Right lobe of liver (tissue), 6 donors: ENCODE measurements around the gene NEGR1. TPM values are rescaled to one million over a fixed set of nuclear protein-coding genes. Genes with fewer than 3 reads are reported as not detected.

ENCODE experiments used
- ATAC-seq, 4 donors: fragments of 200-7000 bp; cut with Tn5 transposase; one replicate each; pipeline ENCODE4 v1.9.1; 2020; ENCODE audit warnings: mild to moderate bottlenecking in 4 of 4, moderate library complexity in 4 of 4
- DNase-seq, 3 donors: peaks; one replicate each; pipeline ENCODE4 v3.0.0-alpha.2; 2020
- H3K27ac ChIP-seq, 3 donors: fragments of 200-600 bp; one replicate each; pipeline ENCODE4 v1.8.0; 2022
- H3K27me3 ChIP-seq, 2 donors: fragments of 200-600 bp; one replicate each; pipeline ENCODE4 v1.8.0; 2022
- H3K36me3 ChIP-seq, 4 donors: fragments of 200-600 bp; sonication (generic) in 1 of 4; one replicate each; pipeline versions ENCODE4 v1.5.1 to v1.8.0; 2017 to 2022; ENCODE audit warnings: control low read depth in 1 of 4
- H3K4me1 ChIP-seq, 4 donors: fragments of 200-600 bp; sonication (generic) in 1 of 4; one replicate each; pipeline versions ENCODE4 v1.5.1 to v1.8.0; 2017 to 2022; ENCODE audit warnings: control low read depth in 1 of 4
- H3K4me3 ChIP-seq, 3 donors: fragments of 200-600 bp; one replicate each; pipeline ENCODE4 v1.8.0; 2022
- H3K9me3 ChIP-seq, 4 donors: fragments of 200-600 bp; sonication (generic) in 1 of 4; one replicate each; pipeline versions ENCODE4 v1.5.1 to v1.8.0; 2017 to 2022; ENCODE audit warnings: control low read depth in 1 of 4
- CTCF ChIP-seq, 4 donors: fragments of 200-600 bp in 3 of 4; fragments of 450-650 bp in 1 of 4; IDR thresholded peaks; one replicate each; pipeline versions ENCODE4 v1.5.1 to v1.8.0; 2016 to 2022; ENCODE audit warnings: antibody characterized with exemption in 4 of 4, mild to moderate bottlenecking in 2 of 4
- POLR2A ChIP-seq: fragments of 450-650 bp; IDR thresholded peaks from one replicate; pipeline ENCODE4 v1.6.1; 2017; ENCODE audit warnings: antibody characterized with exemption, mild to moderate bottlenecking
- WGBS: methylation state at CpG from one replicate; pipeline ENCODE4 v1.1.6; 2018; ENCODE audit warnings: low coverage, low lambda C conversion rate; ENCODE audit not compliant: insufficient coverage; ENCODE audit errors: missing lambda C conversion rate; 5-methylcytosine and 5-hydroxymethylcytosine counted together
- intact Hi-C, 2 donors: fragments of 100-400 bp; cut with DNase I; formaldehyde crosslinking; loops; one replicate each; pipeline versions ENCODE4 v1.11.2 to v1.14.1; 2022
- total RNA-seq, 6 experiments: library from RNA; depleted of rRNA in 2 of 6; stranded (reverse); fragments of >200 nt in 2 of 6; fragmentation: NEBNext Ultra II Directional in 3 of 6; extraction: Animal tissue kit (Norgen Biotek cat#: 25700) in 3 of 6; gene quantifications; one replicate each; pipeline versions ENCODE4 v1.1.0 to v1.2.4, GENCODE V29; 2016 to 2023
- donor health status: DM: no; HTN: yes; CAD: no.
- donor health status: DM: no; HTN: no; CAD: no.
- donor health status: DM: no; HTN: no; CAD: no.
- donor health status: DM: no; HTN: yes; CAD: no.
- donor health status: DM: no; HTN: yes; CAD: no.

Gene NEGR1
- total RNA-seq, 6 experiments from 2014 or later, result 0.02 to 0.31 (median 0.14) TPM

- no peak for TF ChIP-seq POLR2A
- no peak for TF ChIP-seq CTCF (IDR thresholded peaks at IDR 0.05)
- DNase-seq, result no peak
- Histone ChIP-seq H3K4me1 (no peaks in the 10 kb centered on the region), H3K27ac (no peak overlapping the region), H3K9me3 (no peaks in the 10 kb centered on the region), H3K36me3 (no peaks in the 10 kb centered on the region), H3K27me3 (no peaks in the 10 kb centered on the region), H3K4me3 (no peak overlapping the region)
- intact Hi-C loops, result no loop called here
- ATAC-seq, result no peak
- 25% methylated on average over 2 of the region's 2 CpGs for WGBS
These were observed 419.6 kb downstream of the NEGR1 start for GRCh38 chr1:71862756-71863155.

GRCh38 chr1:71861022-71861421 is 421.3 kb downstream of the NEGR1 start:
- intact Hi-C loops, result no loop called here
- H3K4me3 ChIP-seq, result no peak overlapping the region
- TF ChIP-seq POLR2A (no peak), CTCF (IDR thresholded peaks at IDR 0.05) (no peak)
- H3K36me3 ChIP-seq, result no peaks in the 10 kb centered on the region
- H3K27ac ChIP-seq, result no peak overlapping the region
- DNase-seq, result no peak
- H3K4me1 ChIP-seq, result no peaks in the 10 kb centered on the region
- H3K9me3 ChIP-seq, result no peaks in the 10 kb centered on the region
- ATAC-seq, result no peak
- no peaks in the 10 kb centered on the region for H3K27me3 ChIP-seq

GRCh38 chr1:71859806-71860205 is 422.5 kb downstream of the NEGR1 start:
- H3K27ac ChIP-seq, result no peak overlapping the region
- H3K27me3 ChIP-seq, result no peaks in the 10 kb centered on the region
- WGBS, result 91% methylated on average over 2 of the region's 2 CpGs
- TF ChIP-seq CTCF (IDR thresholded peaks at IDR 0.05) (no peak), POLR2A (no peak)
- intact Hi-C loops, result no loop called here
- H3K9me3 ChIP-seq, result no peaks in the 10 kb centered on the region
- H3K4me1 ChIP-seq, result no peaks in the 10 kb centered on the region
- H3K4me3 ChIP-seq, result no peak overlapping the region
- no peak for ATAC-seq
- no peaks in the 10 kb centered on the region for H3K36me3 ChIP-seq
- DNase-seq, result no peak

GRCh38 chr1:71857862-71858261 is 424.5 kb downstream of the NEGR1 start:
- ATAC-seq (no peak), DNase-seq (no peak)
- Histone ChIP-seq H3K27me3 (no peaks in the 10 kb centered on the region), H3K4me1 (no peaks in the 10 kb centered on the region), H3K4me3 (no peak overlapping the region), H3K36me3 (no peaks in the 10 kb centered on the region), H3K9me3 (no peaks in the 10 kb centered on the region), H3K27ac (no peak overlapping the region)
- intact Hi-C loops, result no loop called here
- no peak for TF ChIP-seq POLR2A
- TF ChIP-seq CTCF (IDR thresholded peaks at IDR 0.05), result no peak
- WGBS, result 78% methylated on average over 1 of the region's 1 CpG

- no peak for TF ChIP-seq POLR2A
- no peak for TF ChIP-seq CTCF (IDR thresholded peaks at IDR 0.05)
- no peak overlapping the region for H3K4me3 ChIP-seq
- intact Hi-C loops, result no loop called here
- WGBS, result 81% methylated on average over 2 of the region's 2 CpGs
- DNase-seq (no peak), ATAC-seq (no peak)
- H3K27ac ChIP-seq, result no peak overlapping the region
- no peaks in the 10 kb centered on the region for H3K9me3 ChIP-seq
- H3K4me1 ChIP-seq, result no peaks in the 10 kb centered on the region
- no peaks in the 10 kb centered on the region for H3K36me3 ChIP-seq
- no peaks in the 10 kb centered on the region for H3K27me3 ChIP-seq
These were observed 429.0 kb downstream of the NEGR1 start for GRCh38 chr1:71853360-71853759.
